Measurements from ENCODE around the gene ZNF559.

The ZNF559 gene

DNA sequence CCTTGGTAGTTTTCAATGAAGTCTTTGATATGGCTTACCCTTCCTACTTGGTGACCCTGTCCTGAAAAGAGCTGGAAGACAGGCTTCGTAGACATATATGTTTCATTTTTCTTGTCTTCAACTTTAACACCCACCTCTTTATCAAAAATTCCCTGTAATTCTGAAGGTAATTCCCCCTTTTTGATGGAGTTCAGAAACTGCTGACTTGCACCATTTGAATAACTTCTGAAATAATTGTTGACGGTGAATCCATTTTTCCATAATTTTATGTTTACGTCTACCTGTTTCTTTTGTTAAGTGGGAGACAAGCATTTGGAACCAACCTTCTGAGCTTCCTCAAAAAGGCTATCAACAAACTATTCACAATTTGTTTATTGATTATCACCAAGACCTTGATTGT lies 24.3 kb downstream of the ZNF559 start:
- Histone ChIP-seq H3K79me2 (ENCODE audit: insufficient read depth, low read depth) (no peaks in the 10 kb centered on the region), H3K27me3 (ENCODE audit: insufficient read depth, low read depth) (no peaks in the 10 kb centered on the region), H2AFZ (ENCODE audit: low read depth) (no peak overlapping the region), H3K36me3 (ENCODE audit: insufficient read depth) (no peaks in the 10 kb centered on the region), H3K4me1 (ENCODE audit: low read depth, poor library complexity, severe bottlenecking) (no peaks in the 10 kb centered on the region), H3K4me3 (IDR thresholded peaks at IDR 0.05; ENCODE audit: insufficient read depth, low read depth, low read length) (no peak overlapping the region), H3K9ac (no peak overlapping the region), H4K20me1 (ENCODE audit: insufficient read depth) (no peaks in the 10 kb centered on the region), H3K27ac (no peak overlapping the region), H3K4me2 (no peak overlapping the region)
- TF ChIP-seq, protein P1, sequence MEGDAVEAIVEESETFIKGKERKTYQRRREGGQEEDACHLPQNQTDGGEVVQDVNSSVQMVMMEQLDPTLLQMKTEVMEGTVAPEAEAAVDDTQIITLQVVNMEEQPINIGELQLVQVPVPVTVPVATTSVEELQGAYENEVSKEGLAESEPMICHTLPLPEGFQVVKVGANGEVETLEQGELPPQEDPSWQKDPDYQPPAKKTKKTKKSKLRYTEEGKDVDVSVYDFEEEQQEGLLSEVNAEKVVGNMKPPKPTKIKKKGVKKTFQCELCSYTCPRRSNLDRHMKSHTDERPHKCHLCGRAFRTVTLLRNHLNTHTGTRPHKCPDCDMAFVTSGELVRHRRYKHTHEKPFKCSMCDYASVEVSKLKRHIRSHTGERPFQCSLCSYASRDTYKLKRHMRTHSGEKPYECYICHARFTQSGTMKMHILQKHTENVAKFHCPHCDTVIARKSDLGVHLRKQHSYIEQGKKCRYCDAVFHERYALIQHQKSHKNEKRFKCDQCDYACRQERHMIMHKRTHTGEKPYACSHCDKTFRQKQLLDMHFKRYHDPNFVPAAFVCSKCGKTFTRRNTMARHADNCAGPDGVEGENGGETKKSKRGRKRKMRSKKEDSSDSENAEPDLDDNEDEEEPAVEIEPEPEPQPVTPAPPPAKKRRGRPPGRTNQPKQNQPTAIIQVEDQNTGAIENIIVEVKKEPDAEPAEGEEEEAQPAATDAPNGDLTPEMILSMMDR (conservative IDR thresholded peaks at IDR 0.05; ENCODE audit: low read depth, low read length), result no peak

GRCh38 chr19:9348671-9349070 lies 24.7 kb downstream of the ZNF559 start:
- Histone ChIP-seq H3K27ac (no peak overlapping the region), H3K36me3 (ENCODE audit: insufficient read depth) (no peaks in the 10 kb centered on the region), H3K27me3 (ENCODE audit: insufficient read depth, low read depth) (no peaks in the 10 kb centered on the region), H4K20me1 (ENCODE audit: insufficient read depth) (no peaks in the 10 kb centered on the region), H3K4me2 (no peak overlapping the region), H3K9ac (no peak overlapping the region), H2AFZ (ENCODE audit: low read depth) (no peak overlapping the region), H3K79me2 (ENCODE audit: insufficient read depth, low read depth) (no peaks in the 10 kb centered on the region), H3K4me3 (IDR thresholded peaks at IDR 0.05; ENCODE audit: insufficient read depth, low read depth, low read length) (no peak overlapping the region), H3K4me1 (ENCODE audit: low read depth, poor library complexity, severe bottlenecking) (no peaks in the 10 kb centered on the region)
- TF ChIP-seq, protein P1 (conservative IDR thresholded peaks at IDR 0.05; ENCODE audit: low read depth, low read length), result no peak

DNA sequence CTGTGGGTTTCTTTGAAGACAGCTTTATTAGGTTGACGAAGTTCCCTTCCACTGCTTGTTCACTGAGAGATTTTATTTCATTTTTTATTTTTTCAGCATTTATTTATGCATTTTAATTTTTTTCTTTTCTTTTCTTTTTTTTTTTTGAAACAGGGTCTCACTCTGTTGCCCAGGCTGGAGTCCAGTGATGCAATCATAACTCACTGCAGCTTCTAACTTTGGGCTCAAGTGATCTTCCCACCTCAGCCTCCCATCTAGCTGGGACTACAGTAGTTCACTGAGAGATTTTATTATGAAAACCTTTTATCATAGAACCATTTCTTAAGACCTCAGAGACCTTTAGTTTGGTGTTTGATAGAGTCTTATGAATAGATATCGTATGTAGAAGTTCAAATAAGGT lies 28.5 kb downstream of the ZNF559 start:
- TF ChIP-seq, protein P1 (conservative IDR thresholded peaks at IDR 0.05; ENCODE audit: low read depth, low read length), result no peak

GRCh38 chr19:9353011-9353410 lies 29.0 kb downstream of the ZNF559 start:
- Histone ChIP-seq H3K9ac (no peak overlapping the region), H3K27me3 (ENCODE audit: insufficient read depth, low read depth) (no peaks in the 10 kb centered on the region), H3K4me1 (ENCODE audit: low read depth, poor library complexity, severe bottlenecking) (no peaks in the 10 kb centered on the region), H3K4me2 (no peak overlapping the region), H4K20me1 (ENCODE audit: insufficient read depth) (no peaks in the 10 kb centered on the region), H3K79me2 (ENCODE audit: insufficient read depth, low read depth) (no peaks in the 10 kb centered on the region), H3K36me3 (ENCODE audit: insufficient read depth) (no peaks in the 10 kb centered on the region), H3K4me3 (IDR thresholded peaks at IDR 0.05; ENCODE audit: insufficient read depth, low read depth, low read length) (no peak overlapping the region), H3K27ac (no peak overlapping the region), H2AFZ (ENCODE audit: low read depth) (no peak overlapping the region)
- TF ChIP-seq, protein P1 (conservative IDR thresholded peaks at IDR 0.05; ENCODE audit: low read depth, low read length), result no peak

More for the DNA sequence above, 28.5 kb downstream of the ZNF559 start:
- no peaks in the 10 kb centered on the region for H4K20me1 ChIP-seq (ENCODE audit: insufficient read depth)
- H3K36me3 ChIP-seq (ENCODE audit: insufficient read depth), result no peaks in the 10 kb centered on the region
- H2AFZ ChIP-seq (ENCODE audit: low read depth), result no peak overlapping the region
- no peaks in the 10 kb centered on the region for H3K79me2 ChIP-seq (ENCODE audit: insufficient read depth, low read depth)
- no peaks in the 10 kb centered on the region for H3K4me1 ChIP-seq (ENCODE audit: low read depth, poor library complexity, severe bottlenecking)
- H3K27ac ChIP-seq, result no peak overlapping the region
- no peak overlapping the region for H3K4me3 ChIP-seq (IDR thresholded peaks at IDR 0.05; ENCODE audit: insufficient read depth, low read depth, low read length)
- no peaks in the 10 kb centered on the region for H3K27me3 ChIP-seq (ENCODE audit: insufficient read depth, low read depth)
- H3K4me2 ChIP-seq, result no peak overlapping the region
- no peak overlapping the region for H3K9ac ChIP-seq
